HepG2 (cell line): ENCODE data around the gene TRIM25. TPM values are rescaled to one million over a fixed set of nuclear protein-coding genes. Genes with fewer than 3 reads are reported as not detected.
A peak's percentile ranks its signal among the peaks of the same experiment; 100 is the strongest.

Experiments
- AHR ChIP-seq: IDR thresholded peaks from 2 replicates; pipeline ENCODE4 v1.6.1; 2018; ENCODE audit warnings: missing genetic modification reagents, missing compliant biosample characterization
- BCL6 ChIP-seq: IDR thresholded peaks from 2 replicates; pipeline ENCODE4 v1.6.1; 2016; ENCODE audit warnings: missing genetic modification reagents, missing compliant biosample characterization
- EZH2 ChIP-seq: conservative IDR thresholded peaks from 2 replicates; pipeline ENCODE4 v1.6.1; 2012; ENCODE audit warnings: mild to moderate bottlenecking, low read depth, low read length, moderate library complexity
- FOXK2 ChIP-seq: fragments of 450-650 bp; IDR thresholded peaks from 2 replicates; pipeline ENCODE4 v1.6.1; 2016
- GABPA ChIP-seq, 2 experiments: IDR thresholded peaks; 2 replicates each; pipeline ENCODE4 v1.6.1; 2011 to 2016; ENCODE audit warnings: low read depth in 2 of 2, low read length in 1 of 2, missing biosample characterization in 1 of 2, missing genetic modification characterization in 1 of 2
- HOXA7 ChIP-seq: sonication (generic); formaldehyde crosslinking; IDR thresholded peaks from 2 replicates; pipeline ENCODE4 v1.8.1; 2022; ENCODE audit warnings: mild to moderate bottlenecking, missing genetic modification reagents, moderate library complexity
- KDM3A ChIP-seq: IDR thresholded peaks from 2 replicates; pipeline ENCODE4 v1.6.1; 2018; ENCODE audit warnings: low read depth, missing compliant biosample characterization
- PHF8 ChIP-seq: sonication (generic); formaldehyde crosslinking; IDR thresholded peaks from 2 replicates; pipeline ENCODE4 v1.5.0; 2020; ENCODE audit warnings: missing genetic modification reagents
- PPARG ChIP-seq: conservative IDR thresholded peaks from 2 replicates; pipeline ENCODE4 v1.6.1; 2016; ENCODE audit warnings: missing biosample characterization, missing genetic modification reagents
- RFX5 ChIP-seq: IDR thresholded peaks from 2 replicates; pipeline ENCODE4 v1.6.1; 2011; ENCODE audit warnings: low read depth, low read length, improper control_type of control experiment
- SMC3 ChIP-seq: IDR thresholded peaks from 2 replicates; pipeline ENCODE4 v1.6.1; 2011; ENCODE audit warnings: low read length, improper control_type of control experiment
- SP1 ChIP-seq, 2 experiments: fragments of 450-650 bp in 1 of 2; sonication (generic) in 1 of 2; formaldehyde crosslinking in 1 of 2; IDR thresholded peaks; 2 replicates each; pipeline versions ENCODE4 v1.4.0 to v1.6.1; 2016 to 2020; ENCODE audit warnings: missing genetic modification reagents in 1 of 2
- ZBTB1 ChIP-seq: sonication (generic); formaldehyde crosslinking; IDR thresholded peaks from 2 replicates; pipeline ENCODE4 v1.4.0; 2020; ENCODE audit warnings: missing genetic modification reagents, borderline replicate concordance
- ZBTB21 ChIP-seq: sonication (generic); formaldehyde crosslinking; IDR thresholded peaks from 2 replicates; pipeline ENCODE4 v1.4.0; 2020; ENCODE audit warnings: missing genetic modification reagents
- ZFP62 ChIP-seq: sonication (generic); formaldehyde crosslinking; IDR thresholded peaks from 2 replicates; pipeline ENCODE4 v1.4.0; 2020; ENCODE audit warnings: missing genetic modification reagents
- ZMYM4 ChIP-seq: sonication (generic); formaldehyde crosslinking; IDR thresholded peaks from 2 replicates; pipeline ENCODE4 v1.8.1; 2023; ENCODE audit warnings: mild to moderate bottlenecking, missing genetic modification reagents
- ZNF124 ChIP-seq: sonication (generic); formaldehyde crosslinking; IDR thresholded peaks from 2 replicates; pipeline ENCODE4 v1.4.0; 2020; ENCODE audit warnings: missing genetic modification reagents
- ZNF205 ChIP-seq: IDR thresholded peaks from 2 replicates; pipeline ENCODE4 v1.6.1; 2018; ENCODE audit warnings: missing biosample characterization, missing genetic modification reagents
- ZNF34 ChIP-seq: sonication (generic); formaldehyde crosslinking; IDR thresholded peaks from 2 replicates; pipeline ENCODE4 v1.4.0; 2020; ENCODE audit warnings: mild to moderate bottlenecking, missing genetic modification reagents, borderline replicate concordance
- ZNF703 ChIP-seq: sonication (generic); formaldehyde crosslinking; IDR thresholded peaks from 2 replicates; pipeline ENCODE4 v1.5.1; 2020; ENCODE audit warnings: missing genetic modification reagents, mild to moderate bottlenecking, moderate library complexity, borderline replicate concordance
- ZNF773 ChIP-seq: sonication (generic); formaldehyde crosslinking; IDR thresholded peaks from 2 replicates; pipeline ENCODE4 v1.4.0; 2020; ENCODE audit warnings: missing genetic modification reagents, borderline replicate concordance
- polyA plus RNA-seq, 8 experiments: library from polyadenylated mRNA; depleted of rRNA in 3 of 8; stranded (reverse) in 7 of 8; unstranded in 1 of 8; fragments of >200 nt; fragmentation: Illumina TruSeq in 4 of 8; extraction: Trizol in 4 of 8; gene quantifications; 2 replicates each; pipeline versions ENCODE4 v1.2.1 to v1.2.3, GENCODE V29; 2011 to 2016; ENCODE audit warnings: low read depth in 4 of 8, missing spikeins in 1 of 8, mixed read lengths in 1 of 8; ENCODE audit not compliant: insufficient read depth in 1 of 8
- total RNA-seq, 5 experiments: library from RNA; depleted of rRNA; stranded (reverse); fragments of >200 nt; fragmentation: Illumina TruSeq; extraction: Trizol; gene quantifications; 2 replicates each; pipeline ENCODE4 v1.2.3, GENCODE V29; 2016; ENCODE audit warnings: low read depth in 1 of 5
- TF ChIP-seq, protein P1 (sequence below): sonication (generic); formaldehyde crosslinking; IDR thresholded peaks from 2 replicates; pipeline ENCODE4 v1.5.0; 2020; ENCODE audit warnings: missing genetic modification reagents, mild to moderate bottlenecking, borderline replicate concordance
- TF ChIP-seq, protein P2 (sequence below): sonication (generic); formaldehyde crosslinking; IDR thresholded peaks from 2 replicates; pipeline ENCODE4 v1.5.1; 2020; ENCODE audit warnings: missing genetic modification reagents, mild to moderate bottlenecking, borderline replicate concordance
- TF ChIP-seq, protein P3 (sequence below): sonication (generic); formaldehyde crosslinking; conservative IDR thresholded peaks from 2 replicates; pipeline ENCODE4 v1.8.0; 2022; ENCODE audit warnings: mild to moderate bottlenecking, moderate library complexity, missing genetic modification reagents

TRIM25 gene
- total and polyA plus RNA-seq, 2 of the 13 experiments (the other 11 are each of a cell fraction or from before 2014, with no cell fraction given) = 30.8 to 42.2 TPM

GRCh38 chr17:56909742-56910508, 3.9 kb downstream of the TRIM25 start (continued):
- TF ChIP-seq SMC3 (no peak), ZBTB21 (CRISPR knock-in tag) (no peak), ZMYM4 (peak; percentile 51; the same call in 1 of the 2 replicates), HOXA7 (CRISPR knock-in tag) (no peak), PPARG (CRISPR knock-in tag) (peak; percentile 98), ZNF205 (CRISPR knock-in tag) (no peak), GABPA (IDR thresholded peaks at IDR 0.05; ENCODE audit: low read depth, low read length) (no peak), GABPA (CRISPR knock-in tag; IDR thresholded peaks at IDR 0.05; ENCODE audit: low read depth) (peak; percentile 68), SP1 (IDR thresholded peaks at IDR 0.05) (no peak), SP1 (CRISPR knock-in tag; IDR thresholded peaks at IDR 0.05) (no peak), ZNF703 (CRISPR knock-in tag) (no peak), EZH2 (no peak), PHF8 (CRISPR knock-in tag) (peak; percentile 52; the same call in 1 of the 2 replicates), BCL6 (peak; percentile 82), ZNF124 (no peak), ZFP62 (no peak), KDM3A (CRISPR knock-in tag) (no peak), RFX5 (no peak), AHR (CRISPR knock-in tag) (no peak), ZBTB1 (CRISPR knock-in tag) (no peak), ZNF773 (CRISPR knock-in tag) (no peak), FOXK2 (no peak), ZNF34 (CRISPR knock-in tag) (no peak)
- TF ChIP-seq, protein P1, sequence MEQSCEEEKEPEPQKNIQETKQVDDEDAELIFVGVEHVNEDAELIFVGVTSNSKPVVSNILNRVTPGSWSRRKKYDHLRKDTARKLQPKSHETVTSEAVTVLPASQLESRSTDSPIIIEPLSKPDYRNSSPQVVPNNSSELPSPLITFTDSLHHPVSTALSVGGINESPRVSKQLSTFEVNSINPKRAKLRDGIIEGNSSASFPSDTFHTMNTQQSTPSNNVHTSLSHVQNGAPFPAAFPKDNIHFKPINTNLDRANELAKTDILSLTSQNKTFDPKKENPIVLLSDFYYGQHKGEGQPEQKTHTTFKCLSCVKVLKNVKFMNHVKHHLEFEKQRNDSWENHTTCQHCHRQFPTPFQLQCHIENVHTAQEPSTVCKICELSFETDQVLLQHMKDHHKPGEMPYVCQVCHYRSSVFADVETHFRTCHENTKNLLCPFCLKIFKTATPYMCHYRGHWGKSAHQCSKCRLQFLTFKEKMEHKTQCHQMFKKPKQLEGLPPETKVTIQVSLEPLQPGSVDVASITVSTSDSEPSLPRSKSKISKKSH = no peak
- TF ChIP-seq, protein P2, sequence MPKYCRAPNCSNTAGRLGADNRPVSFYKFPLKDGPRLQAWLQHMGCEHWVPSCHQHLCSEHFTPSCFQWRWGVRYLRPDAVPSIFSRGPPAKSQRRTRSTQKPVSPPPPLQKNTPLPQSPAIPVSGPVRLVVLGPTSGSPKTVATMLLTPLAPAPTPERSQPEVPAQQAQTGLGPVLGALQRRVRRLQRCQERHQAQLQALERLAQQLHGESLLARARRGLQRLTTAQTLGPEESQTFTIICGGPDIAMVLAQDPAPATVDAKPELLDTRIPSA (CRISPR knock-in tag) = no peak
- TF ChIP-seq, protein P3, sequence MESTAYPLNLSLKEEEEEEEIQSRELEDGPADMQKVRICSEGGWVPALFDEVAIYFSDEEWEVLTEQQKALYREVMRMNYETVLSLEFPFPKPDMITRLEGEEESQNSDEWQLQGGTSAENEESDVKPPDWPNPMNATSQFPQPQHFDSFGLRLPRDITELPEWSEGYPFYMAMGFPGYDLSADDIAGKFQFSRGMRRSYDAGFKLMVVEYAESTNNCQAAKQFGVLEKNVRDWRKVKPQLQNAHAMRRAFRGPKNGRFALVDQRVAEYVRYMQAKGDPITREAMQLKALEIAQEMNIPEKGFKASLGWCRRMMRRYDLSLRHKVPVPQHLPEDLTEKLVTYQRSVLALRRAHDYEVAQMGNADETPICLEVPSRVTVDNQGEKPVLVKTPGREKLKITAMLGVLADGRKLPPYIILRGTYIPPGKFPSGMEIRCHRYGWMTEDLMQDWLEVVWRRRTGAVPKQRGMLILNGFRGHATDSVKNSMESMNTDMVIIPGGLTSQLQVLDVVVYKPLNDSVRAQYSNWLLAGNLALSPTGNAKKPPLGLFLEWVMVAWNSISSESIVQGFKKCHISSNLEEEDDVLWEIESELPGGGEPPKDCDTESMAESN (CRISPR knock-in tag) = 0 out of 2 replicates have a peak, but pooled peaks have one; percentile 37
